Adipose tissue (tissue), 3 donors: ENCODE measurements around the gene MVD. TPM values are rescaled to one million over a fixed set of nuclear protein-coding genes. Genes with fewer than 3 reads are reported as not detected.

Experiments
- H3K27ac ChIP-seq: one replicate; pipeline ENCODE4 v1.5.1; 2013; ENCODE audit warnings: low read depth, low read length
- WGBS, 3 donors: extraction: QIAGEN DNeasy Blood & Tissue Kit; methylation state at CpG; one replicate each; pipeline ENCODE4 v1.1.7; 2013; 5-methylcytosine and 5-hydroxymethylcytosine counted together
- polyA plus RNA-seq, 3 donors: library from polyadenylated mRNA; stranded (reverse); fragments of 200-250 nt; gene quantifications; one replicate each; pipeline ENCODE4 v1.2.3, GENCODE V29; 2013
- donor health status: healthy with polysubstance abuse.
- donor health status: Bipolar disorder and iron deficiency.
- donor health status: healthy.

Gene MVD
- polyA plus RNA-seq, 3 donors, result 22.6 to 34.5 (median 31.2) TPM

DNA sequence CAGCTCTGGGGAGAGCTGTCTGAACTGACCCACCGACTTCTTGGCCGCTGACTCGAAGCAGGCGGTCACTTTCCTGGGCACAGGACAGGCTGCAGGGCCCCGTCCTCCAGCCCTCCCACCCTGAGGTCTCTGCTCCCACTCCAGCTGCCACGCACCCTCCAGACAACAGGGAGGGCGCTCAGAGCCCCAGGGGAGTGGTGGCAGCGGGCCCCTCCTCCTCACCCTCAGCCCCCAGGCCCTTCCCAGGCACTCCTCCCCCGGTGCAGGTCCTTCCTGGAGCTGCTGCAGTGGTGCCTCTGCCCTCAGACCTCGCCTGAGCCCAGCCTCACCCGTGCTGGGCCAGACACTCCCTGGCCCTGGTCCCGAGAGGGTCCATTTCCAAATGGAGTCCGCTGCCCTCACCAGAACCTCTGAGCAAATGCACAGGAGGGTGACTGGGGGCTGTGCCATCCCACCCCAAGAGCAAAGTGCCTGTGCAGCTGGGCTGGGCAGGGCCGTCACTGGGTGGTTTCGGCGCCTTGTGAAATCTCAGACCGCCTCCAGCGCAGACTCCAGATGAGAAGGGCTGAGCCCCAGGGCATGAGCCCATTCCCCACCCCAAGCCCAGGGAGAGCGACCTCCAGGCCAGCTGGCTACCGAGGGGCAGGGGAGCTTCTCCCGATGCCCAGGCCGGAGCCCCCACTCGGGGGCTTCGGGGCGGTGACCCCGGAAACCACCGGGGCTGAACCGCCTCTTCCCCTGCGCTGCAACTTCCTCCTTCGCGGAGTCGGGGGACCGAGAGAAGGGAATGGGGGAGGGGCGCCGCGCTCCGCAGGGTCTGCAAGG lies 12.8 kb downstream of the MVD start:
- 11 to 17% (median 14%) methylated on average over 35 to 37 of the region's 37 CpGs for WGBS, 3 donors
- H3K27ac ChIP-seq, result no peak overlapping the region

DNA sequence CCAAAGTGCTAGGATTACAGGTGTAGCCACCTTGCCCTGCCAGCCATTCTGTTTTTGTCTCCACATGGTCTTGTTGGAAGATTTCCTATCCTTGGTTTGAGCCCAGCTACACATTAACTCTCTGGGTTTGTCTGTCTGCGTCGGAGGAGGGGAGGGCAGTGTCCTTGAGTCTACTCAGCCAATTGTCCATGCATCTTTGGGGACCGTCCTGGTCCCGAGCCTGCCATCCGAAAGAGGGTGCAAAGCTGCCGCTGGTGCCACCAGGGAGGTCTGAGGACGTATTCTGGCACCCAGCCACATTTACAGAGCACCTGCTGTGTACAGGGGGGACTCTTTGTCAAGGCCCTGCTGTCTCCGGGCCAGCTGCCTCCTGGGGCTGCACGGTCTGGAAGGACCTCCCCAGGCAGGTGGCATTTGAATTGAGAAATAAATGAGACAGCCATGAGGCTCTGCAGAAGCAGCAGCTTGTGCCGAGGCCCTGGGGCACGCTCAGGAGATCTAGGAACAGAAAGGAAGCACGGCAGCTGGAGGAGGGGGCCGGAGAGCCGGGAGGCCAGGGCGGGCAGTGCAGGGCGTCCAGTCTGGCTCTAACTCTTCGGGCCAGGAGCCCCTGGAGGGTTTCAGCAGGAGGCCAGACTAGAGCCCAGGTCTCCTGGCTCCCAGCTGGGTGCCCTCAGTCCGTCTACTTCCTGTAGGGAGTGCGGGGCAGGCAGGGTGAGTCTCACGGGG lies 13.5 kb downstream of the MVD start:
- WGBS, 3 donors, result 57 to 74% (median 68%) methylated on average over 19 to 20 of the region's 20 CpGs
- H3K27ac ChIP-seq, result no peak overlapping the region

DNA sequence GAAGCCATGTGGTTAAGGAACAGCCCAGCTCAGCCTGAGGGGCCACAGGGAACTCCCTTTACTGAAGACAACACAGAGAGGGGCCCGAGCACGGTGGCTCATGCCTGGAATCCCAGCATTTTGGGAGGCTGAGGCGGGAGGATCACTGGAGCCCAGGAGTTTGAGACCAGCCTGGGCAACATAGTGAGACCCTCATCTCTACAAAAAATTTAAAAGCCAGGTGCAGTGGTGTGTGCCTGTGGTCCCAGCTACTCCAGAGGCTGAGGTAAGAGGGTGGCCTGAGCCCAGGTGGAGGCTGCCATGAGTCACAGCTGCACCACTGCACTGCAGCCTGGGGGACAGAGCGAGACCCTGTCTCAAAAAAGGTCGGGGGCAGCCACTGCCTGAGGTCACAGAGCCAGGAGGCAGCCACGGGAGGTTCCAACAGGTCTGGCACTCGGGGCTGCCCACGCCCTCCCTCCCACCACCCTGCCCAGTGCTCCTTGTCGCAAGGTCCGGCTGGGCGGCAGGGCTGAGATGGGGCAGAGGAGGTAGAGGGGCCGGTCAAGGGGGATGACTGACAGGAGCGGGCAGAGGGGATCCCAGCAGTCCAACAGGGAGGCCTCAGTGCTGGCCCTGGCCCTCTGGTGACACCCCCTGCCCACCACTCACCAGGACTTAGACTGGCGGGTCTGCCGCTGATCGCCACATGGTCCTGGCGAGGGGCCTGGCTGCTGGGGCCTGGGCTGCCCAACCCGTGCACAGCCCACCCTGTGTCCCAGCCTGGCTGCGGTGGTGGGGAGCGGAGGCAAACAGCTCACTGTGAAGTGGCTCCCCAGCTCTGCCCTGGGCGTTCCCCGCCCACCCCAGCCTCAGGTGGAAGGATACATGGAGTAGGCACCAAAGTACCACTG lies 15.5 kb downstream of the MVD start:
- H3K27ac ChIP-seq, result no peak overlapping the region
- 94 to 95% (median 94%) methylated on average over 20 to 22 of the region's 22 CpGs for WGBS, 3 donors

DNA sequence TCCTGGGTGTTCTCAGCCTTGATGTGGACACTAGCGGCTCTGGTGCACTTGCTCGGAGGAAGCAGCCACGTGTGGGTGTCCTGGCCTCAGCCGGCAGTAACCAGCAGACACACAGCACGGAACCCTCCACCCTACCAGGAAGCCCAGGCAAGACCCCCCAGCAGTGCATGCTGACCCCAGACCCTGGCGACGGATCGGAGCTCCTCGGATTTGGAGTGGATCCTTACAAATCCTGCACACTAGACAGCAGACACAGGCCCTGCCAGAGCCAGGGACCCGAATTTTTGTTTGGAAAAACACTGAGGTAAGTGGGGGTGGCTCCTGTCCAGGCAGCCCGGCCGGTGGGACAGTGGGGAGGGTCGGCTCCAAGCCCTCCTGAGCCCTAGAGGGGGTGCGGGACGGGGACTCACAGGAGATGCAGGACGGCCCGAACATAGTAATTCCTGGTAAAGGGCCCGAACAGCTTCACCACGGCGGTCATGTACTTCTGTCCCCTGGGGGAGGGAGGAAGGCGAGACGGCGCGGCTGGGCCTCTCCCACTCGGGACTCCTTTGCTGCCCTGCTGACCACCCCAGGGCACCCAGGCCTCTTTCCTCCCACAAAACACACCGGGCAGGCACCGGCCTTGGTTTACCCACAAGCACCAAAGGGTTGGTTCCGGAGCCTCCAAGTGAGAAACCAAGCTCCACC lies 16.4 kb downstream of the MVD start:
- 81 to 92% (median 86%) methylated on average over 28 of the region's 28 CpGs for WGBS, 3 donors
- no peak overlapping the region for H3K27ac ChIP-seq

DNA sequence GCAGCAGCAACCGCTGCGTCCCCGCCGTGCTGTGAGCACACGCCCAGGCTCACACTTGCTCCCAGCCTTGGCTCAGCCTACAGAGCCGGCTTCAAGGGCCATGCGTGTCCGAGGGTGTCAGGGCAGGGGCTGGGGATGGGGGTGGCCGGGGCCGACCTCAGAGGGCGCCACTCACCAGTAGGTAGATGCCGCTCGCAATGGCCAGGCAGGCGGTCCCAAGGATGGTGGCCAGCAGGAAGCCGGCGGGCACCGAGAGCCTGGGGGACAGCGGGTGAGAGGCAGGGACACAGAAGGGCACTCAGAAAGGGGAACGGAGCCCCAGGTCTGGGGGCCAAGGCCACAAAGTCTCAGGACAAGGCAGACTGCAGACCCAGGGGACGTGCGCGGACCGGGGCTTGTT lies 16.9 kb downstream of the MVD start:
- no peak overlapping the region for H3K27ac ChIP-seq
- 89 to 91% (median 90%) methylated on average over 21 to 23 of the region's 23 CpGs for WGBS, 3 donors

DNA sequence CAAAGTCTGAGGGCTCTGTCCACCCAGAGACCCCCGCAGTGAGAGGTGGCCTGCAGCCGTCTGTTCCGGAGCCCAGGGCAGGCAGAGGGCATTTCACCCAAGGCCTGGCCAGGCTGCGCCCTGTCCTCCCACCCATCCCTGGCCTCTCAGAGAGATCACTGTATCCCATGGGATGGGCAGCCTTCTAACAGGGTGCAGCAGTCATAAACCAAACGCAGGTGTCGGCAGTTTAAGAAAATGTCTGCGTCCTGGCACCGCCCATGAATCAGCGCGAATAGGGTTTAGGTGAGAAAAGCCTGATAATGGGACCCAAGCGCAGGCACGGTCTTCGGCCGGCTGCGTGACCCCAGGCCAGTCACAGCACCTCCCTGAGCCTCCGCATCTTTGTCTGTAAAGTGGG lies 17.4 kb downstream of the MVD start:
- WGBS, 3 donors, result 94 to 95% (median 94%) methylated on average over 16 of the region's 16 CpGs
- no peak overlapping the region for H3K27ac ChIP-seq

DNA sequence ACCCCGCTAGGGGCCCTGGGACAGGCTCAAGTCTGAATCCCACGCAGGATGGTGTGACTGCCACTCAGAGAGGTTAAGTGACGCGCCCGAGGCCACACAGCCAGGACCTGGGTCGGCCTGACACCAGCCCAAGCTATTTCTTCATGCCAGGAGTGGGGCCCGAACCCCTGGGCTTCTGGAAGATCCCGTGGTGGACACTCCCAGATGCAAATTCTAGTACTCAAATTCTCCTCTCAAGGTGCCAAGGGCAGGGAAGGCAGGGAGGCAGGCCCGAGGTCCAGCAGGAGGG lies 19.3 kb downstream of the MVD start:
- no peak overlapping the region for H3K27ac ChIP-seq
- 90 to 95% (median 91%) methylated on average over 8 to 9 of the region's 9 CpGs for WGBS, 3 donors

DNA sequence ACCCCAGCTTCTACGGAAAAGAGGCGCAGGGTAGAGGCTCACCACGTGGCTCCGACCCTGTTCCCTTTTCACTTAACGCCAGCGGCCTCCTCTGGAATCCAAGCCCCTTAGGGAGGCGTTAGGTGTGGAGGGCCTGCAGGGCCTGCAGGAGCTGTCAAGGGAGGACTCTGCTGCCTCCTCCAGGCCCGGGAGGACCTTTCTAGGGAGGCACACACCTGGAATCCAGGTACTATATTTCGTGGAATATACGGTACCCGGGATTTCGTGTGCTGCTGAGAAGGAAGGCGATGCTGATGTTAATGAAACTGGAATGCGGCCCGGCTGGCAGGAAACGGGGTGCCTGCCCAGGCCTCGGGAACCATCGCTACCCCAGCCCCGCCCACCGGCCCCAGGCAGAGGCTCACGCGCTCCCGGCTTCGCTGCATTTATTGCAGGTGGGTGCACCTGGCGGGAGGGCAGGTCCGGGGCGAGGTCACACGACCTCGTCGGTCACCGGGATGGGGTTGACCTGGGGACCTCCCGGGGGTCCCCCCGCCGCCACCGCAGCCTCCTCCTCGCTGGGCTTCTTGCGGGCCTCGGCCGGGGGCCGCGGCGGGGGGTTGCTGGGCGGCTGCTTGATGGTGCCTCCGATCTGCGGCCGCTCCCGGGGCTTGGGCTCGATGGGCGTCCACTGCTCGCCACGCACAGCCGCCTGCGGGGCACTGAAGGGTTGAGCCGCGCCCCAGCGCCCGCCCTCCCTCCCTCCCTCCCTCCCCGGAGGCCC lies 19.8 kb downstream of the MVD start:
- H3K27ac ChIP-seq, result no peak overlapping the region
- 88 to 92% (median 89%) methylated on average over 43 to 58 of the region's 58 CpGs for WGBS, 3 donors

DNA sequence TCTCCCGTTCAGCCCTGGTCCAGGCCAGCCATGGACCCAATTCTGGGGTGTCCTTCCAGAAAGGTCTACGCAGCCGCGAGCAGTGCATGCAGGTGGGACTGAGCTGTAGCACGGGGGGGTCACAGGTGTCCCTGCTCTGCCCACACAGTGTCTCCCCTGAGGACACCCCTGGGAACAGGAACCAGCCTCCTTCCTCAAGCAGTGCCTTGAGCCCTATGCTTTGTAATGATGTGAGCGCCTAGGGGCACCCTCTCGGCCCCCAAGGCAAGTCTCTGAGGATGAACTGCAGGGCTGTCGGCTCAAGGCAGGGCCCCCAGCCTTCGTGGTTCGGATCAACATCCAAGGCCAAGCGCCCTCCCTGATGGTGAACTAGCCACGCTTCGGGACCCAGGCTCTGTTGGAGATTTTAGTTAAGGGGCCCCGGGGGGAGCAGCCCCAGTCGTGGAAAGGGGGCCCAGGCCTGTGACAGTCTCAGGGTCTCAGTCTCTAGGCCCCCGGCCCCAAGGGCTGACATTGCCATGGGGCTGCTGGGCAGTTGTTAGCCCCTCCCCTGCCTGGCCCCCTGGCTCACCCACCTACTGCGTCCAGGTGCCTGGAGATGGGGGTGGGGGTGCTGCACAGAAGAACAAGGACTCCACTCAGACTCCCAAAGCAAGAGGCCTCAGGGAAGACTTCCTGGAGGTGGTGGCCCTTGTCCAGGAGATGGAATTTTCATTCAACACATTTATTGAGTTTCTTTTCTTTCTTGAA lies 22.2 kb downstream of the MVD start:
- H3K27ac ChIP-seq, result no peak overlapping the region
- WGBS, 3 donors, result 53 to 67% (median 60%) methylated on average over 16 to 17 of the region's 17 CpGs

DNA sequence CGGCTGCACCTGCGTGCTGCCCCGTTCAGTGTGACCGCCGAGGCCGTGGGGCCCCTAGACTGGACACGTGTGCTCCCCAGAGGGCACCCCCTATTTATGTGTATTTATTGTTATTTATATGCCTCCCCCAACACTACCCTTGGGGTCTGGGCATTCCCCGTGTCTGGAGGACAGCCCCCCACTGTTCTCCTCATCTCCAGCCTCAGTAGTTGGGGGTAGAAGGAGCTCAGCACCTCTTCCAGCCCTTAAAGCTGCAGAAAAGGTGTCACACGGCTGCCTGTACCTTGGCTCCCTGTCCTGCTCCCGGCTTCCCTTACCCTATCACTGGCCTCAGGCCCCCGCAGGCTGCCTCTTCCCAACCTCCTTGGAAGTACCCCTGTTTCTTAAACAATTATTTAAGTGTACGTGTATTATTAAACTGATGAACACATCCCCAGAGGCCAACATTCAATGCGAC lies 22.8 kb downstream of the MVD start:
- H3K27ac ChIP-seq, result no peak overlapping the region
- 35 to 70% (median 39%) methylated on average over 13 of the region's 13 CpGs for WGBS, 3 donors

DNA sequence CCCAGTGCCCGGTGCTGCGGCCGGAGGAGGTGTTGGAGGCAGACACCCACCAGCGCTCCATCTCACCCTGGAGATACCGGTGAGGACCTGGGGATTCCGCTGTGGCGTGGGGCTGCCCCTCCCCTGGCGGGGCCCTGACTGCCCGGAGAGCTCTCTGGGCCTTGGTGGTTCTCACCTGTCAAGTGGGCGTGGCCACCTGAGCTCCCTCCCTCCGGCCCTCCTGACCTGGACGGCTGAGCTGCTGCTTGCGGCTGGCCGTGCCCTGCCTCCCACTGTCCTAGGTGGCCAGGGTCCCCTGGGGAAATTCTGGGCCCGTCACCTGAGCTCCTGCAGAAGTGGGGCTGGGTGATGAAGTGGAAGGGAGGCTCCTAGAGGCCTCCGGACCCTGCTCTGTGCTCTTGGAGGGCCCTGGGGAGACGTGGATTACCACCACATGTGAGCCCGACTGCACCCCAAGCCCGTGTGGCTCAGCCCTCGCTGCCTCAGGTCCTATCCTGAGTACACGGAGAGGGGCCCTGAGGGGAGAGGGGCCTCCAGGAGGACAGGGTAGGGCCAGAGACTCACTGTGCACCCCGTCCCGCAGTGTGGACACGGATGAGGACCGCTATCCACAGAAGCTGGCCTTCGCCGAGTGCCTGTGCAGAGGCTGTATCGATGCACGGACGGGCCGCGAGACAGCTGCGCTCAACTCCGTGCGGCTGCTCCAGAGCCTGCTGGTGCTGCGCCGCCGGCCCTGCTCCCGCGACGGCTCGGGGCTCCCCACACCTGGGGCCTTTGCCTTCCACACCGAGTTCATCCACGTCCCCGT lies 23.5 kb downstream of the MVD start:
- WGBS, 3 donors, result 19 to 61% (median 22%) methylated on average over 42 to 45 of the region's 45 CpGs

DNA sequence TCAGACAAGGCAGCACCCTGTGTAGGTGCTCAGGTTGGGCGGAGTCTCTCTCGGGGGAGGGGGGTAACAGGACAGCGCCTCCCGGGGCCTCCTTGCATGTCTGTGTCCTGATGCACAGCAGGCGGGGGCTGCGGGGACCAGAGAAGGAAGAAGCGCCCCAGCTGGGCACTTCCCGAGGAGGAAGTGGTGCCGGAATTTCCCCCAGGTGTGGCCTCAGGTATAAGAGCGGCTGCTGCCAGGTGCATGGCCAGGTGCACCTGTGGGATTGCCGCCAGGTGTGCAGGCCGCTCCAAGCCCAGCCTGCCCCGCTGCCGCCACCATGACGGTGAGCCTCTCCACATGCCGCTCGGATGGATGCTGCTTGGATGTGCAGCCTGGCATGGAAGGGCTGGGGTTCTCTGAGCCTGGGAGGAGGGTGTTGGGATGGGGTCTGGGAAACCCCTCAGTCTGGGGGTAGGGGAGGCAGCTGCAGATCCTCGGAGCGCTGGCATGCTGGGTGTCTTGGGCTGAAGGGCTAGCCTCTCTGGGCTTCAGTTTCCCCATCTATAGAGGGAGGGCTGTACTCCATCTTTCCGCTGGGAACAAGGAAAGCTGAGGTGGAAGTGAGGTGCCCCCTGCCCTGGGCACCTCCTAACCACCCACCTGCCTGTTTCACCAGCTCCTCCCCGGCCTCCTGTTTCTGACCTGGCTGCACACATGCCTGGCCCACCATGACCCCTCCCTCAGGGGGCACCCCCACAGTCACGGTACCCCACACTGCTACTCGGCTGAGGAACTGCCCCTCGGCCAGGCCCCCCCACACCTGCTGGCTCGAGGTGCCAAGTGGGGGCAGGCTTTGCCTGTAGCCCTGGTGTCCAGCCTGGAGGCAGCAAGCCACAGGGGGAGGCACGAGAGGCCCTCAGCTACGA lies 24.3 kb downstream of the MVD start, which contains the start of gene IL17C:
Gene IL17C, plus strand, starts transcription at position 250 of the 908 bp plus-strand sequence. Its CDS starts 70 bp downstream, at position 320.
- H3K27ac ChIP-seq, result no peak within 1 kb of the TSS
- WGBS, 3 donors, result 33 to 46% (median 44%) methylated on average over 25 to 27 of the region's 27 CpGs

More for the DNA sequence above, 23.5 kb downstream of the MVD start:
- no peak overlapping the region for H3K27ac ChIP-seq

DNA sequence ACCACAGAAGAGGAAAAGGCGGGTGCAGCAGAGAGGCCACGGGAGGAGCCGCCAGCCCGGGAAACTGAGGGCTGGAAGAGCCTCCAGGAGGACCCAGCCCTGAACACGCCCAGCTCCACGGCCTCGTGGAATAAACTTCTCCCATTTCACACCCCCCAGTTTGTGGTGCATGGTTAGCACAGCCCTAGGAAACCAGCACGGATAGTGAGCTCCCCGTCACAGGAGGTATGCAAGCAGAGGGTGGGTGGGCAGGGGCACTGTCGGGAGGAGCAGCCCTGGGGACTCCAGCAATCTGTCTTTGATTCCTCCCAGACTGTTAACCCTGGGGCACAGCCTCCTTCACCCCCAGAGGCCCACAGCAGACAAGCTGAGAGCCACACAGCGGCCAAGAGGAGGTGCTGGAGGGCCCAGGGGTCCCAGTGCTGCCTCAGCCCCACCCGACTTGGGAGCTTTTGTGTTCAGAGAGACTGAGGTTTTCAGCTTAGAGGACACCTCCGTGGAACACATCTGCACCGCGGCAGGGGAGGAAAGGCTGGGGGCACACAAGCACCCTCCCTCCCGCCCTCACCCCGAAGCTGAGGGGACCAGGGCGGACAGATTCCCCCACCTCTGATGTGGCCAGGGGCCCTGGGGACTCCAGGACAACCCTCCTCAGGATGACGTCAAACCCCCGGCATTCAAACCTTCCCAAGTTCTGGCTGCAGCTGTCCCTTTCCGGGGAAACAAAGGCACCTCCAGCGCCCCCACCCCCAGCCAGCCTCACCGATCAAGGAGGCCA lies 26.2 kb downstream of the MVD start:
- H3K27ac ChIP-seq, result no peak overlapping the region
- 62 to 86% (median 66%) methylated on average over 23 of the region's 23 CpGs for WGBS, 3 donors

DNA sequence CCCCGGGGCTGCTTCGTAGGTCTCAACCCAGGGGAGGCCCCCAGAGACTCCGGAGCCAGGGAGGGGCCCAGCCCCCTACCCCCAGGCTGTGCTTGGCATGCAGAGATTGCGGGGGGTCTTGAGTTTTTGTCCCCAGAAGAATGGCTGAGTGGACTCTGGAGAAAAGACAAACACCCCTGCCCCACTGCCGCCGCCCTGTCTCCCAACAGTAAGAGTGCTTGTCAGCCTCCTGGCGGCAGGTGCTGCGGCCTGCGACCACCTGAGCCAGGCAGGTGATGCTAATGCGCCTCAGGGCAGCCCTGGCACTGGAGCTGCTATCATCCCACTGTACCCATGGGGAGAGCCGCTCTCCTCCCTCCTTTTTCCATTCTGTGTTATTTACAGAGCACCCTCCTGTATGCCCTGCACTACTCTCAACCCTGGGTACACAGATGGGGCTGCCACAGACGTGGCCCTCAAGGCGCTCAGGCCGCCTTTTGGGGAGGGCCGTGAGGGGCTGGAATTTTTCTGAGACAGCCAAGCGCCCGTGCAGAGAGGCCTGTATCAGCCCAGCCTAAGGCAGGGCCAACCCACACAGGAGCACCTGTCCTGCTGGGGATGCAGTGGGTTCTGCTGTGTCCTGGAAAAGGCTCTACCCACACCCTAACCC lies 27.1 kb downstream of the MVD start:
- WGBS, 3 donors, result 91 to 97% (median 91%) methylated on average over 17 of the region's 17 CpGs
- H3K27ac ChIP-seq, result no peak overlapping the region
